A549 treated with dexamethasone at 1 μM for 4 hours (cell line): ENCODE measurements around the gene OR13C8. TPM values are rescaled to one million over a fixed set of nuclear protein-coding genes. Genes with fewer than 3 reads are reported as not detected.

Experiments
- total RNA-seq: library from RNA; stranded (reverse); fragments of 200-300 nt; extraction: Qiagen RNA extraction; gene quantifications from 5 replicates; pipeline ENCODE4 v1.2.3, GENCODE V29; 2022

Gene OR13C8, protein sequence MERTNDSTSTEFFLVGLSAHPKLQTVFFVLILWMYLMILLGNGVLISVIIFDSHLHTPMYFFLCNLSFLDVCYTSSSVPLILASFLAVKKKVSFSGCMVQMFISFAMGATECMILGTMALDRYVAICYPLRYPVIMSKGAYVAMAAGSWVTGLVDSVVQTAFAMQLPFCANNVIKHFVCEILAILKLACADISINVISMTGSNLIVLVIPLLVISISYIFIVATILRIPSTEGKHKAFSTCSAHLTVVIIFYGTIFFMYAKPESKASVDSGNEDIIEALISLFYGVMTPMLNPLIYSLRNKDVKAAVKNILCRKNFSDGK
- total RNA-seq = not detected in 5 replicates

DNA sequence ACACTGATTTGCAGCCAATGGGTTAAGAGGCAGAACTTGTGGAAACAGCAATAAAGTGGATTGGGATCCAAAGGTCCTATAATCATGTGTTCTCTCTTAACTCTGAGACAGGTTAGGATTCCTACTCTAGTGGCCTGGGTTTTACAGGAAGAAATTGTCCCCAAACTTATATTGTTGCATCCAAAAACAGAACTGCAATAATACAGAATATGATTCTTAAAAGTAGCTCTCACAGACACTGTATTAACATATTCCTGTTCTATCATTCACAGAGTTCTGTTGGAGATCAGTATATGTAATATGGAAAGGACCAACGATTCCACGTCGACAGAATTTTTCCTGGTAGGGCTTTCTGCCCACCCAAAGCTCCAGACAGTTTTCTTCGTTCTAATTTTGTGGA lies at the start of gene OR13C8:
TSS of gene OR13C8 (plus strand) at position 301 of the 400 bp plus-strand sequence. CDS start at position 301, 0 bp downstream.

DNA sequence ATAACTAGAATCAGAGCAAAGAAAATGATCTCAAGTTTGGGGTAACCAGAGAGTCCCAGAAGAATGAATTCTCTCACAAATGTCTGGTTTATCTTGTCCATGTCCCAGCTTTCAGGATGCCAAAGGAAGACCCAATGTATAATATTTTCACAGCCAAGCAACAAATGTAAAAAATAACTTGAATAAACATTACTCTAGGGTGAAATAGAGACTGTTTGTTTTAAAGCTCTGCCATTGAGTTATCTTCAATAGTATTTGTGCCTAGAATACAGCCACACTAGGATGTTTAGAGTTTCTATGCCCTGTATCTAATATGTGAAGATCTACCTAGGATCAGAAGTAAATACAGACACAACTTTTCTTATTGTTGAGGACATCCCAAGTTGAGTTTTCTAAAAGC lies 41.9 kb upstream of the OR13C8 start, which contains the start of gene OR13C4:
TSS of gene OR13C4 (minus strand) at position 101 of the 400 bp plus-strand sequence. CDS start at position 101, 0 bp downstream.

DNA sequence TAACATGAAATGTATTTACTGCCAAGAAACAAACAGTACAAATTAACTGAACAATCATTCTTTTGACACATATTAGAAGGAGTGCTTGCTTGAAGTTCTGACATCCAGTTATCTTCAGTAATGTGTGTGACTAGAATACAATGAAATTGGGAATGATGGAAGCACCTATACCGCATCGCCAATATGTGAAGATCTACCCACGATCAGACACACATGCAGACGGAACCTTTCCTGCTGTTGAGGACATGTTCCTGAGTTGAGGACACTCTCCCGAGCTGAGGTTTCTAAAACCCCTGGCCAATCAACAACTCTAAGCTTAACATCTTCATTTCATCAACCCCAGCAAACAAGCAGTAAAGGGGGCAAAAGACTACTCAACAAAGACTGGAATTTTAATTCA lies 32.2 kb upstream of the OR13C8 start, which contains the start of gene OR13C3:
TSS of gene OR13C3 (minus strand) at position 101 of the 400 bp plus-strand sequence. CDS start 133 bp downstream, outside the sequence.

DNA sequence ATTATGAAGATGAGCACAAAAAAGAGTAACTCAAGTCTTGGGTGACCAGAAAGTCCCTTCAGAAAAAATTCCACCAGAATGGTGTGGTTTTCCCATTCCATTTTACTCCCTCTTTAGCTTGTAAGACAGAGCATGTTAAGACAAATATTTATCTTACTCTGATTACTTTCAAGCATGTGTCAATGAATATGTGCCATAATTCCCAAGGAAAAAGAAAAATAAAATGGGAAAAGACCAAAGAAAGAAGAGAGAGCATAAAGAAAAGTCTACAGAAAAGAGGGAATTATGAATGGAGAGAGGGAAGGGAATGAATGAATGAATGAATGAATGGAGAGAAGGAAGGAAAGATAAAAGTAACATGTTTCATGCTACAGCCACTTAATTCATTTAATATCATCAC lies 30.3 kb downstream of the OR13C8 start, which contains the start of gene OR13C5:
TSS of gene OR13C5 (minus strand) at position 101 of the 400 bp plus-strand sequence. CDS start at position 101, 0 bp downstream.

DNA sequence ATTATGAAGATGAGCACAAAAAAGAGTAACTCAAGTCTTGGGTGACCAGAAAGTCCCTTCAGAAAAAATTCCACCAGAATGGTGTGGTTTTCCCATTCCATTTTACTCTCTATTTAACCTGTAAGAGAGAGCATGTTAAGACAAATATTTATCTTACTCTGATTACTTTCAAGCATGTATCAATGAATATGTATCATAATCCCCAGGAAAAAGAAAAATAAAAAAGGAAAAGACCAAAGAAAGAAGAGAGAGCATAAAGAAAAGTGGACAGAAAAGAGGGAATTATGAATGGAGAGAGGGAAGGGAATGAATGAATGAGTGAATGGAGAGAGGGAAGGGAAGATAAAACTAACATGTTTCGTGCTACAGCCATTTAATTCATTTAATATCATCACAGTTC lies 36.6 kb downstream of the OR13C8 start, which contains the start of gene OR13C2:
TSS of gene OR13C2 (minus strand) at position 101 of the 400 bp plus-strand sequence. CDS start at position 101, 0 bp downstream.

DNA sequence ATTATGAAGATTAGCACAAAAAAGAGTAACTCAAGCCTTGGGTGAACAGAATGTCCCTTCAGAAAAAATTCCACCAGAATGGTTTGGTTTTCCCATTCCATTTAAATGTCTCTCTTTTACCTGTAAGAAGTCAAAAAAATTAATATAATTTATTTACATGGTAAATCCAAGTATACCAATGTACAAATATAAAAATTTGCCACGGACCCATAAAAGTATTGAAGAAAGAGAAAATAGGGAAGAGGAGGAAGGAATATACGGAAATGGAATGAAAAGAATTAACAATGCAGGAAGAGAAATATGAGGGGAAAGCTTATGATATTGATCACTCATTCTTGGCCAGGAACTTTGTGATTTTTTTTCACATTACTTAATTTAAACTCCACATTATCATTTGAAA lies 49.1 kb downstream of the OR13C8 start, which contains the start of gene OR13C9:
TSS of gene OR13C9 (minus strand) at position 101 of the 400 bp plus-strand sequence. CDS start at position 101, 0 bp downstream.

Other genes starting within 250 kb of the OR13C8 start
- gene OR13F1, start 64.9 kb upstream of the OR13C8 start, total RNA-seq = not detected in 5 replicates
- not detected in 5 replicates for gene OR13C4, start 42.0 kb upstream of the OR13C8 start, total RNA-seq
- not detected in 5 replicates for gene OR13C3, start 32.3 kb upstream of the OR13C8 start, total RNA-seq
- gene OR13C5, start 30.2 kb downstream of the OR13C8 start, total RNA-seq = not detected in 5 replicates
- gene OR13C2, start 36.5 kb downstream of the OR13C8 start, total RNA-seq = not detected in 5 replicates
- not detected in 5 replicates for gene OR13C9, start 49.0 kb downstream of the OR13C8 start, total RNA-seq
- gene OR13D1, start 125.3 kb downstream of the OR13C8 start, total RNA-seq = not detected in 5 replicates
- 11.9 to 14.4 TPM (median 13.8 TPM) in 5 replicates for gene NIPSNAP3A, start 178.5 kb downstream of the OR13C8 start, total RNA-seq
- gene NIPSNAP3B, start 195.0 kb downstream of the OR13C8 start, total RNA-seq = 0.33 to 0.71 TPM (median 0.39 TPM) in 5 replicates